HepG2 (cell line): ENCODE results near the gene FBXO24. TPM values are rescaled to one million over a fixed set of nuclear protein-coding genes. Genes with fewer than 3 reads are reported as not detected.

Experiments
- FIP1L1 ChIP-seq: fragments of 200-400 bp; formaldehyde crosslinking; IDR thresholded peaks from 2 replicates; pipeline ENCODE4 v1.6.1; 2018; ENCODE audit warnings: low read depth, mild to moderate bottlenecking, low read length, moderate library complexity, borderline replicate concordance; ENCODE audit not compliant: insufficient read depth
- HMGXB3 ChIP-seq: sonication (generic); formaldehyde crosslinking; IDR thresholded peaks from 2 replicates; pipeline ENCODE4 v1.4.0; 2020; ENCODE audit warnings: missing genetic modification reagents, borderline replicate concordance
- KLF9 ChIP-seq: IDR thresholded peaks from 2 replicates; pipeline ENCODE4 v1.6.1; 2016; ENCODE audit warnings: low read depth
- MIER3 ChIP-seq: IDR thresholded peaks from 2 replicates; pipeline ENCODE4 v1.6.1; 2016; ENCODE audit warnings: missing compliant biosample characterization, borderline replicate concordance
- MLLT10 ChIP-seq: sonication (generic); formaldehyde crosslinking; IDR thresholded peaks from 2 replicates; pipeline ENCODE4 v1.4.0; 2020; ENCODE audit warnings: missing genetic modification reagents
- NAIF1 ChIP-seq: sonication (generic); formaldehyde crosslinking; IDR thresholded peaks from 2 replicates; pipeline ENCODE4 v1.5.0; 2020; ENCODE audit warnings: mild to moderate bottlenecking, missing genetic modification reagents, borderline replicate concordance
- PRDM10 ChIP-seq: sonication (generic); formaldehyde crosslinking; IDR thresholded peaks from 2 replicates; pipeline ENCODE4 v1.4.0; 2020; ENCODE audit warnings: low read depth, missing genetic modification reagents
- RBM22 ChIP-seq: fragments of 200-400 bp; formaldehyde crosslinking; optimal IDR thresholded peaks from 2 replicates; pipeline ENCODE3; 2017; ENCODE audit warnings: mild to moderate bottlenecking, low read length, moderate library complexity
- TARDBP ChIP-seq: sonication (generic); formaldehyde crosslinking; IDR thresholded peaks from 2 replicates; pipeline ENCODE4 v1.8.0; 2022; ENCODE audit warnings: mild to moderate bottlenecking, missing genetic modification reagents
- XBP1 ChIP-seq: sonication (generic); formaldehyde crosslinking; IDR thresholded peaks from 2 replicates; pipeline ENCODE4 v1.5.0; 2020; ENCODE audit warnings: missing genetic modification reagents
- ZBTB20 ChIP-seq: sonication (generic); formaldehyde crosslinking; IDR thresholded peaks from 2 replicates; pipeline ENCODE4 v1.8.1; 2023; ENCODE audit warnings: missing genetic modification reagents, low read depth, mild to moderate bottlenecking, borderline replicate concordance
- ZBTB38 ChIP-seq: sonication (generic); formaldehyde crosslinking; IDR thresholded peaks from 2 replicates; pipeline ENCODE4 v1.5.1; 2020; ENCODE audit warnings: mild to moderate bottlenecking, missing genetic modification reagents
- ZMAT3 ChIP-seq: sonication (generic); formaldehyde crosslinking; conservative IDR thresholded peaks from 2 replicates; pipeline ENCODE4 v1.7.0; 2021; ENCODE audit warnings: missing genetic modification reagents
- ZNF10 ChIP-seq: sonication (generic); formaldehyde crosslinking; IDR thresholded peaks from 2 replicates; pipeline ENCODE4 v1.4.0; 2020; ENCODE audit warnings: mild to moderate bottlenecking, low read depth, missing genetic modification reagents, borderline replicate concordance
- ZNF18 ChIP-seq: sonication (generic); formaldehyde crosslinking; IDR thresholded peaks from 2 replicates; pipeline ENCODE4 v1.8.0; 2022; ENCODE audit warnings: mild to moderate bottlenecking, missing genetic modification reagents; ENCODE audit not compliant: insufficient replicate concordance
- ZNF230 ChIP-seq: sonication (generic); formaldehyde crosslinking; IDR thresholded peaks from 2 replicates; pipeline ENCODE4 v1.4.0; 2020; ENCODE audit warnings: mild to moderate bottlenecking, missing genetic modification reagents
- ZNF414 ChIP-seq: sonication (generic); formaldehyde crosslinking; IDR thresholded peaks from 2 replicates; pipeline ENCODE4 v1.5.0; 2020; ENCODE audit warnings: missing genetic modification reagents
- ZNF543 ChIP-seq: sonication (generic); formaldehyde crosslinking; IDR thresholded peaks from 2 replicates; pipeline ENCODE4 v1.4.0; 2020; ENCODE audit warnings: mild to moderate bottlenecking, missing genetic modification reagents
- ZNF558 ChIP-seq: sonication (generic); formaldehyde crosslinking; IDR thresholded peaks from 2 replicates; pipeline ENCODE4 v1.9.0; 2022; ENCODE audit warnings: mild to moderate bottlenecking, missing genetic modification reagents, borderline replicate concordance
- ZNF746 ChIP-seq: sonication (generic); formaldehyde crosslinking; IDR thresholded peaks from 2 replicates; pipeline ENCODE4 v1.8.0; 2022; ENCODE audit warnings: mild to moderate bottlenecking, missing genetic modification reagents
- polyA plus RNA-seq, 8 experiments: library from polyadenylated mRNA; depleted of rRNA in 3 of 8; stranded (reverse) in 7 of 8; unstranded in 1 of 8; fragments of >200 nt; fragmentation: Illumina TruSeq in 4 of 8; extraction: Trizol in 4 of 8; gene quantifications; 2 replicates each; pipeline versions ENCODE4 v1.2.1 to v1.2.3, GENCODE V29; 2011 to 2016; ENCODE audit warnings: low read depth in 4 of 8, missing spikeins in 1 of 8, mixed read lengths in 1 of 8; ENCODE audit not compliant: insufficient read depth in 1 of 8
- total RNA-seq, 5 experiments: library from RNA; depleted of rRNA; stranded (reverse); fragments of >200 nt; fragmentation: Illumina TruSeq; extraction: Trizol; gene quantifications; 2 replicates each; pipeline ENCODE4 v1.2.3, GENCODE V29; 2016; ENCODE audit warnings: low read depth in 1 of 5

Gene FBXO24
- total and polyA plus RNA-seq, 2 of the 13 experiments (the other 11 are each of a cell fraction or from before 2014, with no cell fraction given), result 0.20 to 0.55 TPM

- TF ChIP-seq PRDM10 (CRISPR knock-in tag) (peak; percentile 76), ZNF18 (no peak), ZNF10 (CRISPR knock-in tag) (no peak), MIER3 (CRISPR knock-in tag) (no peak), FIP1L1 (no peak), XBP1 (CRISPR knock-in tag) (no peak), ZNF558 (CRISPR knock-in tag) (no peak), ZNF414 (CRISPR knock-in tag) (peak; percentile 52; the same call in 1 of the 2 replicates), ZBTB20 (no peak), KLF9 (CRISPR knock-in tag) (no peak), ZNF746 (CRISPR knock-in tag) (no peak), ZNF543 (no peak), RBM22 (no peak), MLLT10 (CRISPR knock-in tag) (no peak), TARDBP (CRISPR knock-in tag) (peak; percentile 70), NAIF1 (CRISPR knock-in tag) (no peak), HMGXB3 (CRISPR knock-in tag) (0 out of 2 replicates have a peak, but pooled peaks have one; percentile 67), ZBTB38 (CRISPR knock-in tag) (no peak), ZMAT3 (no peak), ZNF230 (CRISPR knock-in tag) (no peak)
Observed at GRCh38 chr7:100540073-100540723, 45.9 kb upstream of the FBXO24 start (continued).
